Measurements from ENCODE around the gene PSMB8.

Gene PSMB8

DNA sequence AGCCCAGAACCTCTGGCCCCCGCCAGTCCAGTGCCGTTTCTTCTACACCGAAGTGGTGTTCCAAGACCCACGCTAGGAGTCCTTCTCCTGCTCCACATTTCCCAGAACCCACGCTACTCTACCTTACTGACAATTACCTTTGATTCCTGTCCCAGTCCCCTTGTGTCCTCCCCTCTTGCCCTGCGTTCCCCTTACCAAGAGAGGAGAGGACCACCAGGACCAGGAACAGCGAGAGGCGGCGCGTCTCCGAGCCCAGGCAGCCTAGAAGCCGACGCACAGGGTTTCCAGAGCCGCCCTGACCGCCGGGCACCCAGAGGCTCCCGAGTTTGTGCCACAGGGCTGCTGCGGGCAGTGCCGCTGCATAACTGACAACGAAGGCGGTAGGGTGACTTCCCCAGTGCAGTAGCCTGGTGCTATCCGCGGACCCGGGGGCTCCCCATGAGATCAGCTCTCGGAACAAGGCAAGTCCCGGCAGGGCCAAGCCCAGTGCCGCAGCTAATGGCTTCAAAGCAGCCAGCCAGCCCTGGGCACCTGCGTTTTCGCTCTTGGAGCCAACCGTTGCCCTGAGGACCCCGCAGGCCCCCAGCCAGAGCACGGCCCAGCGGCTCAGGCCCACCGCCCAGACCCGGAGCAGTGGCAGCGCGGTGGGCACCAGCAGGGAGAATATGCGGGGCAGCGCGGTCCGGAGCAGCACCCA, 9.1 kb upstream of the PSMB8 start:
- Histone ChIP-seq H3K27me3 (ENCODE audit: insufficient read depth, low read depth) (no peaks in the 10 kb centered on the region), H3K27ac (peak overlapping the region; percentile 67), H3K4me2 (peak overlapping the region; percentile 90), H3K79me2 (ENCODE audit: insufficient read depth, low read depth) (peaks cover 31% of the 10 kb centered on the region), H3K36me3 (ENCODE audit: insufficient read depth) (no peaks in the 10 kb centered on the region; the same call in 1 of the 2 replicates), H3K9ac (peak overlapping the region; percentile 75), H3K4me3 (IDR thresholded peaks at IDR 0.05; ENCODE audit: insufficient read depth, low read depth, low read length) (no peak overlapping the region), H4K20me1 (ENCODE audit: insufficient read depth) (no peaks in the 10 kb centered on the region), H2AFZ (ENCODE audit: low read depth) (peak overlapping the region; percentile 72), H3K4me1 (ENCODE audit: low read depth, poor library complexity, severe bottlenecking) (peaks cover 22% of the 10 kb centered on the region)
- TF ChIP-seq, protein P1, sequence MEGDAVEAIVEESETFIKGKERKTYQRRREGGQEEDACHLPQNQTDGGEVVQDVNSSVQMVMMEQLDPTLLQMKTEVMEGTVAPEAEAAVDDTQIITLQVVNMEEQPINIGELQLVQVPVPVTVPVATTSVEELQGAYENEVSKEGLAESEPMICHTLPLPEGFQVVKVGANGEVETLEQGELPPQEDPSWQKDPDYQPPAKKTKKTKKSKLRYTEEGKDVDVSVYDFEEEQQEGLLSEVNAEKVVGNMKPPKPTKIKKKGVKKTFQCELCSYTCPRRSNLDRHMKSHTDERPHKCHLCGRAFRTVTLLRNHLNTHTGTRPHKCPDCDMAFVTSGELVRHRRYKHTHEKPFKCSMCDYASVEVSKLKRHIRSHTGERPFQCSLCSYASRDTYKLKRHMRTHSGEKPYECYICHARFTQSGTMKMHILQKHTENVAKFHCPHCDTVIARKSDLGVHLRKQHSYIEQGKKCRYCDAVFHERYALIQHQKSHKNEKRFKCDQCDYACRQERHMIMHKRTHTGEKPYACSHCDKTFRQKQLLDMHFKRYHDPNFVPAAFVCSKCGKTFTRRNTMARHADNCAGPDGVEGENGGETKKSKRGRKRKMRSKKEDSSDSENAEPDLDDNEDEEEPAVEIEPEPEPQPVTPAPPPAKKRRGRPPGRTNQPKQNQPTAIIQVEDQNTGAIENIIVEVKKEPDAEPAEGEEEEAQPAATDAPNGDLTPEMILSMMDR (conservative IDR thresholded peaks at IDR 0.05; ENCODE audit: low read depth, low read length), result no peak

DNA sequence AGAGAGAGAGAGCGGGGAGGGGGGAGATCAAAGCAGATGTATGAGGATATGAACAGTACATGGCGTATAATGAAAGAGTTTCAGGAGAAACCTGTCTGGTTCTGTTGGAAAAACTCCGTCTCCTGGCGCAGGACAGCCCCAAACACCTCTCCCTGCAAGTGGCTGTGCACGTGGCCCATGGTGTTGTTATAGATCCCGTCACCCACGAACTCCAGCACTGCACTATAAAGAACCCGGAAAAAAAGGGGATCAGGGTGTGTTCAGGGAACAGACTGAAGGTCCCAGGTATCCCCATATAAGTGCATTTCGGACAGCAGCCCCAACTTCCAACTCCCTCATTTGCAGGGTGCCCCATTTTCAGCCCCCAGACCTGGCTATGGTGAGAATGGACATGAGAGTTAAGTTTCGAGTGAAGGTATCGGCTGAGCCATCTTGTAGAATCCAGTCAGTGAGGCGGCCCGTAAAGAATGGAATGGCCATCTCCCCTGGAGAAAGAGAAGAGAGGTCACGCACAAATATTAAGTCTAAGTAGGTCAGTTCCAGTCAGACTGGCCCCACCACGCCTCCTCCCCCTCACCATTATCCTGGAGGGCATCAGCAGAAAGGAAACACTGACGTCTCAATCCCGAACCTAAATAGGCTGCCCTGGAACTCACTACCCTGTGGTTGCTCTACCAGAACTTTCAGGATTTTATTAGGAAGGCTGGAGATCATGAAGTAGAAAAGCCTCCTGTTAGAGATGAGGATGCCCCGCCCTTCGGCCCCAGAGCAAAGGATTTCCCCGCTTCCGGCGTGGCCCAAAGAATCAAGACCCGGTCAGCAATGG, 8.4 kb upstream of the PSMB8 start:
- no peak overlapping the region for H3K4me3 ChIP-seq (IDR thresholded peaks at IDR 0.05; ENCODE audit: insufficient read depth, low read depth, low read length)
- H3K79me2 ChIP-seq (ENCODE audit: insufficient read depth, low read depth), result peaks cover 31% of the 10 kb centered on the region
- peak overlapping the region; percentile 72; the same call in 1 of the 2 replicates for H2AFZ ChIP-seq (ENCODE audit: low read depth)
- peak overlapping the region; percentile 67 for H3K27ac ChIP-seq
- H3K4me1 ChIP-seq (ENCODE audit: low read depth, poor library complexity, severe bottlenecking), result peaks cover 22% of the 10 kb centered on the region
- H3K36me3 ChIP-seq (ENCODE audit: insufficient read depth), result no peaks in the 10 kb centered on the region; the same call in 1 of the 2 replicates
- H3K9ac ChIP-seq, result peak overlapping the region; percentile 75; the same call in 1 of the 2 replicates
- TF ChIP-seq, protein P1 (conservative IDR thresholded peaks at IDR 0.05; ENCODE audit: low read depth, low read length), result no peak
- no peaks in the 10 kb centered on the region for H3K27me3 ChIP-seq (ENCODE audit: insufficient read depth, low read depth)
- H4K20me1 ChIP-seq (ENCODE audit: insufficient read depth), result no peaks in the 10 kb centered on the region
- peak overlapping the region; percentile 90 for H3K4me2 ChIP-seq

GRCh38 chr6:32851025-32851424, 7.2 kb upstream of the PSMB8 start:
- Histone ChIP-seq H4K20me1 (ENCODE audit: insufficient read depth) (no peaks in the 10 kb centered on the region), H3K79me2 (ENCODE audit: insufficient read depth, low read depth) (peaks cover 28% of the 10 kb centered on the region), H3K27me3 (ENCODE audit: insufficient read depth, low read depth) (no peaks in the 10 kb centered on the region), H2AFZ (ENCODE audit: low read depth) (no peak overlapping the region), H3K36me3 (ENCODE audit: insufficient read depth) (no peaks in the 10 kb centered on the region; the same call in 1 of the 2 replicates), H3K9ac (no peak overlapping the region), H3K27ac (no peak overlapping the region), H3K4me1 (ENCODE audit: low read depth, poor library complexity, severe bottlenecking) (peaks cover 33% of the 10 kb centered on the region), H3K4me2 (no peak overlapping the region), H3K4me3 (IDR thresholded peaks at IDR 0.05; ENCODE audit: insufficient read depth, low read depth, low read length) (no peak overlapping the region)
- TF ChIP-seq, protein P1 (conservative IDR thresholded peaks at IDR 0.05; ENCODE audit: low read depth, low read length), result no peak

- H3K4me2 ChIP-seq, result no peak overlapping the region
- TF ChIP-seq, protein P1 (conservative IDR thresholded peaks at IDR 0.05; ENCODE audit: low read depth, low read length), result no peak
- H3K4me3 ChIP-seq (IDR thresholded peaks at IDR 0.05; ENCODE audit: insufficient read depth, low read depth, low read length), result no peak overlapping the region
- H3K27me3 ChIP-seq (ENCODE audit: insufficient read depth, low read depth), result no peaks in the 10 kb centered on the region
- H3K79me2 ChIP-seq (ENCODE audit: insufficient read depth, low read depth), result peaks cover 12% of the 10 kb centered on the region; the same call in 1 of the 2 replicates
- no peaks in the 10 kb centered on the region; the same call in 1 of the 2 replicates for H3K36me3 ChIP-seq (ENCODE audit: insufficient read depth)
- no peaks in the 10 kb centered on the region for H4K20me1 ChIP-seq (ENCODE audit: insufficient read depth)
- no peak overlapping the region for H3K27ac ChIP-seq
- no peak overlapping the region for H2AFZ ChIP-seq (ENCODE audit: low read depth)
- H3K9ac ChIP-seq, result no peak overlapping the region
- H3K4me1 ChIP-seq (ENCODE audit: low read depth, poor library complexity, severe bottlenecking), result peaks cover 36% of the 10 kb centered on the region
Measured at GRCh38 chr6:32849126-32849525, 5.3 kb upstream of the PSMB8 start.

Data from KMS-11 (cell line).